GM23248 (cell line): ENCODE measurements around the gene KLHDC8A.

Source experiments
- EZH2 ChIP-seq: fragments of 200-600 bp; sonication (generic); IDR thresholded peaks from 2 replicates; pipeline ENCODE4 v1.6.1; 2018; ENCODE audit warnings: antibody characterized with exemption, mild to moderate bottlenecking; ENCODE audit not compliant: insufficient read depth, poor library complexity, severe bottlenecking
- EZH2phosphoT487 ChIP-seq: fragments of 200-600 bp; sonication (generic); IDR thresholded peaks from 2 replicates; pipeline ENCODE4 v1.6.1; 2018; ENCODE audit warnings: antibody characterized with exemption, moderate library complexity, mild to moderate bottlenecking, low read depth; ENCODE audit not compliant: insufficient read depth

DNA sequence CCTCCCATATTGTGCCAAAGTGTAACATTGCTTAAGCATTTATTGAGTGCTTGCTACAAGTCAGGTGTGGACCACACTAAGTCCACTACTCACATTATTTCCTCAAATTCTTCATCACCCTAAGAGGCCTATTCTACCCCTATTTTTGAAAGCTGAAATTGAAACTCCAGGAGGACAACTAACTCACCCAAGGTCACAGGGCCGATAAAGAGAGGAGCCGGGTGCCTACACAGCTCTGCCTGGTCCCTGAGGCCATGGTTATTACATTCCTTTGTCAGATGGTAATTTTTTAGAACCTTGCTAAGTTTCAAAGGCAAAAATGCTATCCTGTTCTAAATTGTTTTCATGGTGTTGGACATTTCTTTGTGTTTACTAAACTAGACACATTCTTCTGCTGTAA is 24.2 kb upstream of the KLHDC8A start:
- TF ChIP-seq EZH2 = no peak
- TF ChIP-seq EZH2phosphoT487 = no peak
